OCI-LY3 (cell line): ENCODE data around the gene MACROD2.

ENCODE experiments used
- H2AFZ ChIP-seq: fragments of 200-600, 300-600 bp; shearing (Covaris generic); 2 replicates; pipeline ENCODE4 v1.6.0; 2014; ENCODE audit warnings: antibody characterized with exemption, low read depth, low read length
- H3K27ac ChIP-seq: fragments of 200-600, 300-600 bp; sonication (generic); 2 replicates; pipeline ENCODE4 v1.5.1; 2014; ENCODE audit warnings: mild to moderate bottlenecking, low read length, moderate library complexity, mixed read lengths
- H3K27me3 ChIP-seq: fragments of 200-600, 300-600 bp; sonication (generic); 2 replicates; pipeline ENCODE4 v1.6.1; 2014; ENCODE audit warnings: low read depth, low read length, mixed read lengths
- H3K36me3 ChIP-seq: fragments of 200-600, 300-600 bp; sonication (generic); replicated peaks from 2 replicates; pipeline ENCODE3; 2014; ENCODE audit warnings: low read depth, low read length, mixed read lengths
- H3K4me1 ChIP-seq: fragments of 300-600, 200-600 bp; sonication (generic); 2 replicates; pipeline ENCODE4 v1.6.1; 2014; ENCODE audit warnings: low read length, mixed read lengths
- H3K4me2 ChIP-seq: fragments of 200-600, 300-600 bp; sonication (generic); 2 replicates; pipeline ENCODE4 v1.6.1; 2014; ENCODE audit warnings: low read length, mixed read lengths
- H3K4me3 ChIP-seq: fragments of 300-600, 200-600 bp; sonication (generic); 2 replicates; pipeline ENCODE4 v1.5.1; 2014; ENCODE audit warnings: antibody characterized with exemption, mild to moderate bottlenecking, low read length, moderate library complexity
- H3K79me2 ChIP-seq: fragments of 300-600, 200-600 bp; shearing (Covaris generic); 2 replicates; pipeline ENCODE4 v1.6.1; 2014; ENCODE audit warnings: mild to moderate bottlenecking, low read length, mixed read lengths
- H3K9ac ChIP-seq: fragments of 300-600, 200-600 bp; shearing (Covaris generic); 2 replicates; pipeline ENCODE4 v1.6.0; 2014; ENCODE audit warnings: mild to moderate bottlenecking, low read length, moderate library complexity
- H3K9me3 ChIP-seq: fragments of 200-600, 300-600 bp; shearing (Covaris generic); 2 replicates; pipeline ENCODE4 v1.6.1; 2014; ENCODE audit warnings: low read length, mixed read lengths; ENCODE audit not compliant: insufficient read depth
- H4K20me1 ChIP-seq: fragments of 200-600, 300-600 bp; sonication (generic); 2 replicates; pipeline ENCODE4 v1.6.1; 2016; ENCODE audit warnings: low read length, mixed read lengths; ENCODE audit not compliant: insufficient read depth
- CTCF ChIP-seq: fragments of 200-600, 300-600 bp; sonication (generic); IDR thresholded peaks from 2 replicates; pipeline ENCODE4 v1.5.1; 2014; ENCODE audit warnings: antibody characterized with exemption, low read length, low read depth
- EZH2phosphoT487 ChIP-seq: fragments of 200-600 bp; shearing (Covaris generic); IDR thresholded peaks from 2 replicates; pipeline ENCODE4 v1.6.1; 2018; ENCODE audit warnings: antibody characterized with exemption, mixed run types, low read depth

Gene MACROD2

GRCh38 chr20:14611479-14611878 is 616.2 kb downstream of the MACROD2 start:
- Histone ChIP-seq H3K27me3 (peaks cover 2% of the 10 kb centered on the region; the same call in 1 of the 2 replicates), H3K27ac (no peak overlapping the region)

GRCh38 chr20:14612391-14612790 is 617.1 kb downstream of the MACROD2 start:
- TF ChIP-seq EZH2phosphoT487: no peak
- no peak for TF ChIP-seq CTCF
- Histone ChIP-seq H3K4me1 (no peaks in the 10 kb centered on the region), H3K27ac (no peak overlapping the region), H3K9me3 (no peaks in the 10 kb centered on the region), H3K4me3 (no peak overlapping the region), H4K20me1 (no peaks in the 10 kb centered on the region), H2AFZ (no peak overlapping the region), H3K36me3 (no peaks in the 10 kb centered on the region), H3K79me2 (no peaks in the 10 kb centered on the region), H3K4me2 (no peak overlapping the region), H3K27me3 (peaks cover 4% of the 10 kb centered on the region; the same call in 1 of the 2 replicates), H3K9ac (no peak overlapping the region)

More at GRCh38 chr20:14611479-14611878, 616.2 kb downstream of the MACROD2 start:
- Histone ChIP-seq H3K4me2 (no peak overlapping the region), H3K4me3 (no peak overlapping the region), H3K4me1 (no peaks in the 10 kb centered on the region), H2AFZ (no peak overlapping the region), H3K36me3 (no peaks in the 10 kb centered on the region), H4K20me1 (no peaks in the 10 kb centered on the region), H3K9me3 (no peaks in the 10 kb centered on the region), H3K9ac (no peak overlapping the region), H3K79me2 (no peaks in the 10 kb centered on the region)
- TF ChIP-seq CTCF: no peak
- TF ChIP-seq EZH2phosphoT487: no peak

DNA sequence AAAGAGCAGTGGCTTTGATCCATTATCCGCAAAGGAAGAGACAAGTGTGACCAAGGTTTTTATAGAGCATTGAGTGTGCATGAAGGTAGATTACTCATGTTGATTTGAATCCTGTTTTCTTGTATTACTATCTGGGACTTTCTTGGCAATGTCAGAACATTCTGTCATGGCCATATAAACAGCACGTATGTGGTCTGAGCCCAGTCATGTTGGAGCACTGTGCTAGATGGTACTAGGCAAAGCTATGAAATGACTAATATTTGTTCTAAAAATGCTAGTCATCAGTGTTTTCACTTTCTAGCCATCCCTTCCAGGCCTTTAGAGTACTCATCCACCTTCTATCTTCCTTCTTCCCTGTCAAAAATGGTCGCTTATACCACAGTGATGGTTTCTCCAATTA is 620.7 kb downstream of the MACROD2 start:
- Histone ChIP-seq H3K36me3 (no peaks in the 10 kb centered on the region), H2AFZ (no peak overlapping the region), H3K9ac (no peak overlapping the region), H3K27ac (no peak overlapping the region), H3K27me3 (peaks cover 11% of the 10 kb centered on the region), H3K4me1 (no peaks in the 10 kb centered on the region), H3K9me3 (no peaks in the 10 kb centered on the region), H3K79me2 (no peaks in the 10 kb centered on the region), H3K4me2 (no peak overlapping the region), H4K20me1 (no peaks in the 10 kb centered on the region), H3K4me3 (no peak overlapping the region)
- TF ChIP-seq EZH2phosphoT487 (no peak), CTCF (no peak)

GRCh38 chr20:14617123-14617522 is 621.8 kb downstream of the MACROD2 start:
- H2AFZ ChIP-seq: no peak overlapping the region
- H4K20me1 ChIP-seq: no peaks in the 10 kb centered on the region
- H3K36me3 ChIP-seq: no peaks in the 10 kb centered on the region
- no peaks in the 10 kb centered on the region for H3K79me2 ChIP-seq
- no peak overlapping the region for H3K4me2 ChIP-seq
- H3K9me3 ChIP-seq: no peaks in the 10 kb centered on the region
- no peak for TF ChIP-seq EZH2phosphoT487
- no peak for TF ChIP-seq CTCF
- H3K4me1 ChIP-seq: no peaks in the 10 kb centered on the region
- no peak overlapping the region for H3K27ac ChIP-seq
- H3K27me3 ChIP-seq: peaks cover 11% of the 10 kb centered on the region
- no peak overlapping the region for H3K4me3 ChIP-seq
- H3K9ac ChIP-seq: no peak overlapping the region
